ENCODE measurements around the gene CD300A. TPM values are rescaled to one million over a fixed set of nuclear protein-coding genes. Genes with fewer than 3 reads are reported as not detected.

CD300A gene
- total RNA-seq, 4 donors from 2014 or later: 0.88 to 19.6 (median 2.8) TPM

DNA sequence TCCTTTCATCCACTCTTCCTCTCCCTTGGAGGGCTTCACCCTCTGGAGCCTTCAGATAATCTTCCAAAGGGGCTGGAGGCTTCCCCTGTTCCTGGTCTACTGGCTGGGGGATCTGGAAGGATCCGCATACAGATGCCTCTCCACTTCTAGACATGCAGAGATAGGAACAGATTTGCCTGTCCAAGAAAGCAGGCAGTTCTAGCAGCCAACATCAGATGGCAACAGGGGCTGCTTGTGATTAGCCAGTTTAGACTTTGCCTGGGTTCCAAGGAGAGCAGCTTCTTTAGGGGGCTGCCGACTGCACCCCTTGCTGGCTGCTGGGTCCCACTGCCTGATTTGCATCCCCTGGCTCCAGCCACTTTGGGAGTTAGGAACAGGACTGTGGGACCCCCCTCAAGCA lies 6.2 kb upstream of the CD300A start:
- Histone ChIP-seq H3K27ac (no peak overlapping the region), H3K36me3 (no peaks in the 10 kb centered on the region), H3K9me3 (no peaks in the 10 kb centered on the region), H3K4me3 (no peak overlapping the region), H3K4me1 (peaks cover 0 to 28% (median 0%) of the 10 kb centered on the region in 3 donors), H3K27me3 (peaks cover 0 to 22% (median 0%) of the 10 kb centered on the region in 4 donors)
- 70 to 73% methylated on average over 2 of the region's 2 CpGs for WGBS, 2 donors
- TF ChIP-seq, protein P1, sequence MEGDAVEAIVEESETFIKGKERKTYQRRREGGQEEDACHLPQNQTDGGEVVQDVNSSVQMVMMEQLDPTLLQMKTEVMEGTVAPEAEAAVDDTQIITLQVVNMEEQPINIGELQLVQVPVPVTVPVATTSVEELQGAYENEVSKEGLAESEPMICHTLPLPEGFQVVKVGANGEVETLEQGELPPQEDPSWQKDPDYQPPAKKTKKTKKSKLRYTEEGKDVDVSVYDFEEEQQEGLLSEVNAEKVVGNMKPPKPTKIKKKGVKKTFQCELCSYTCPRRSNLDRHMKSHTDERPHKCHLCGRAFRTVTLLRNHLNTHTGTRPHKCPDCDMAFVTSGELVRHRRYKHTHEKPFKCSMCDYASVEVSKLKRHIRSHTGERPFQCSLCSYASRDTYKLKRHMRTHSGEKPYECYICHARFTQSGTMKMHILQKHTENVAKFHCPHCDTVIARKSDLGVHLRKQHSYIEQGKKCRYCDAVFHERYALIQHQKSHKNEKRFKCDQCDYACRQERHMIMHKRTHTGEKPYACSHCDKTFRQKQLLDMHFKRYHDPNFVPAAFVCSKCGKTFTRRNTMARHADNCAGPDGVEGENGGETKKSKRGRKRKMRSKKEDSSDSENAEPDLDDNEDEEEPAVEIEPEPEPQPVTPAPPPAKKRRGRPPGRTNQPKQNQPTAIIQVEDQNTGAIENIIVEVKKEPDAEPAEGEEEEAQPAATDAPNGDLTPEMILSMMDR (IDR thresholded peaks at IDR 0.05): no peak
- no peak for TF ChIP-seq POLR2A (IDR thresholded peaks at IDR 0.05)
- DNase-seq: no peak
- intact Hi-C loops (cut with DNase I): no loop called here

DNA sequence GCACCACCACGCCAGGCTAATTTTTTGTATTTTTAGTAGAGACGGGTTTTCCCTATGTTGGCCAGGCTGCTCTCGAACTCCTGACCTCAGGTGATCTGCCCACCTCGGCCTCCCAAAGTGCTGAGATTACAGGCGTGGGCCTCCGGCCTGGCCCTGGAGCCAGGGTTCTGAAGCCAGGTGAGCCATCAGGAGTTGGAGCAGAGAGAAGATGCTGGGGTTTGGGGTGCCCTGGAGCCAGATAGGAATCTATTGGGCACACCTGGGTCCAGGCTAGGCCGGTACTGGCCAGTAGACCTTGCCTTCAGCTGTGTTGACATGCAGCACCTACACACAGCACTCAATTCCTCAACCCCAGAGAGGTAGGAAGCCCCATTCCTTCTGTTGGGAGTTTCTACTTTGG lies 5.4 kb upstream of the CD300A start:
- H3K4me3 ChIP-seq: no peak overlapping the region
- no peak overlapping the region for H3K27ac ChIP-seq
- intact Hi-C loops (cut with DNase I): no loop called here
- H3K4me1 ChIP-seq: peaks cover 0 to 29% (median 0%) of the 10 kb centered on the region in 3 donors
- H3K27me3 ChIP-seq: peaks cover 0 to 29% (median 0%) of the 10 kb centered on the region in 4 donors
- no peak for DNase-seq
- 80% methylated on average over 1 of the region's 7 CpGs; no CpG with 5 or more reads in 1 of the 2 donors for WGBS, 2 donors
- TF ChIP-seq, protein P1 (IDR thresholded peaks at IDR 0.05): no peak
- no peak for TF ChIP-seq POLR2A (IDR thresholded peaks at IDR 0.05)
- no peaks in the 10 kb centered on the region for H3K36me3 ChIP-seq
- H3K9me3 ChIP-seq: no peaks in the 10 kb centered on the region

DNA sequence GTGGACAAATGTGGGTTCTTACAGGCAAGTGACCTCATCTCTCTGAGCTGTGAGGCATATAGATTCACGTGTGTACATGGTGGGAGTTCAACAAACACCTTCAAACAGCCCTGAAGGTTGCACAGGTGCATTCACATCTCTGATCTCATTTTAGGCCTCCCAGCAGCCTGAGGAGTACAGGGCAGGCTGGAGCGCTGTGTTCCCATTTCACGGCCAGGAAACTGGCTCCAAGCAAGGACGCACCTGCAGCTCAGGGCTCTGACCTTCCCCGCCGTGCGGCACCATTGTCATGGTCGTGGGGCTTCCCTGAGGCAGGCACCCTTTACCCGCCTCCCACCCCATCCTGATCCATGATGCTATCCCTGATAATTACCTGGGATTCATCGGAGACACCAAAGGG lies 4.8 kb upstream of the CD300A start:
- no peaks in the 10 kb centered on the region for H3K36me3 ChIP-seq
- no peak for DNase-seq
- WGBS, 2 donors: 78 to 87% methylated on average over 2 to 9 of the region's 10 CpGs
- no peak overlapping the region for H3K27ac ChIP-seq
- H3K4me3 ChIP-seq: no peak overlapping the region
- no peaks in the 10 kb centered on the region for H3K9me3 ChIP-seq
- H3K4me1 ChIP-seq: peaks cover 0 to 36% (median 2%) of the 10 kb centered on the region in 3 donors
- intact Hi-C loops (cut with DNase I): no loop called here
- TF ChIP-seq, protein P1 (IDR thresholded peaks at IDR 0.05): no peak
- TF ChIP-seq POLR2A (IDR thresholded peaks at IDR 0.05): no peak
- peaks cover 0 to 35% (median 2%) of the 10 kb centered on the region in 4 donors for H3K27me3 ChIP-seq

DNA sequence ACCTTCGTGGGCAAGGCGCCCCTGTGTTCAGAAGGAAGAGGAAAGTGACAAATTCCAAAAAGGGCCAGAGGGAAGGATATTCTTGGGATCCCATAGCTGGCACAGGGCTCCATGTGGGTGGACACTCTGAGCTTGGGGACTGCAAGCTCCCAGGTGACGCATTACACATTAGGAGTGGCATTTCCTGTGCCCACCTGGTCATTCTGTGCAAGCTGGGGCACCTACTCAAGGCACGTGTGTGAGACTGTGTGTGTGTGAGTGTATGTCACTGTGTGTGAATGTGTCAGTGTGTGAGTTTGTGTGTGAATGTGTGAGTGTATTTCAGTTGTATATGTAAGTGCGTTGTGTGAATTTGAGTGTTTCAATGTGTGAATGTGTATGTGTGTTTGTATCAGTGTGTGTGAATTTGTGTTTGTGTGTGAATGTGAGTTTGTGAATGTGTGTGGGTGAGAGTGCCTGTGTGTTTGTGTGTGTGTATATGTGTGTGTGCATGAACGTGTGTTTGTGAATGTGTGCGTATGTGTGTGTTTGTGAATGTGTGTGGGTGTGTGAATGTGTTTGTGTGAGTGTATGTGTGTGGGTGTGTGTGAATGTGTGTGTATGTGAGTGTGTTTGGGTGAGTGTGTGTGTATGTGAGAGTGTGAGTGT lies 1.6 kb upstream of the CD300A start:
- H3K4me1 ChIP-seq: peaks cover 0 to 28% (median 5%) of the 10 kb centered on the region in 3 donors
- no peak overlapping the region for H3K27ac ChIP-seq
- WGBS, 2 donors: 72 to 78% methylated on average over 6 to 7 of the region's 7 CpGs
- H3K27me3 ChIP-seq: peaks cover 0 to 54% (median 2%) of the 10 kb centered on the region in 4 donors
- intact Hi-C loops (cut with DNase I): no loop called here
- no peak for DNase-seq
- H3K9me3 ChIP-seq: no peaks in the 10 kb centered on the region
- H3K36me3 ChIP-seq: no peaks in the 10 kb centered on the region
- TF ChIP-seq, protein P1 (IDR thresholded peaks at IDR 0.05): no peak
- TF ChIP-seq POLR2A (IDR thresholded peaks at IDR 0.05): no peak
- H3K4me3 ChIP-seq: no peak overlapping the region

DNA sequence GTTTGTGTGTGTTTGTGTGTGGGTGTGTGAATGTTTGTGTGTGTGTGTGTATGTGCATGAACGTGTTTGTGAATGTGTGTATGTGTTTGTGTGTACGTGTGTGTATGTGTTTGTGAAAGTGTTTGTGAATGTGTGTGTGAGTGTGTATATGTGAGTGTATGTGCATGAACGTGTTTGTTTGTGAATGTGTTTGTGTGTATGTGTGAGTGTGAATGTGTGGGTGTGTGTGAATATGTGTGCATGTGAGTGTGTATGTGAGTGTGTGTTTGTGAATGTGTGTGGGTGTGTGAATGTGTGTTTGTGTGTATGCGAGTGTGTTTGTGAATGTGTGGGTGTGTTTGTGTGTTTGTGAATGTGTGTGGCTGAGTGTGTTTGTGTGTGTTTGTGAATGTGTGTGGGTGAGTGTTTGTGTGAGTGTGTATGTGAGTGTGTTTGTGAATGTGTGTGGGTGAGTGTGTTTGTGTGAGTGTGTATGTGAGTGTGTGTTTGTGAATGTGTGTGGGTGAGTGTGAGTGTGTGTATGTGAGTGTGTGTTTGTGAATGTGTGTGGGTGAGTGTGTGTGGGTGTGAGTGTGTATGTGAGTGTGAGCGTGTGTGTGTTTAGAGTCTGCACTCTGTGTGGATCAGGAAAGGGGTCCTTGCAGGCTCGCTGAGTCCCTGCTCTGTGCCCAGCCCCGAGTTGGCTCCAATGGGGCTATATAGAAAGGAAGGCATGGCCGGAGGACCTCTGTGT lies 890 bp upstream of the CD300A start:
- Histone ChIP-seq H3K27ac (peak overlapping the region in 3 of 4 donors; percentile 11 to 80 (median 71)), H3K4me3 (peak overlapping the region in 1 of 4 donors; percentile 36), H3K36me3 (no peaks in the 10 kb centered on the region), H3K27me3 (peaks cover 0 to 54% (median 2%) of the 10 kb centered on the region in 4 donors), H3K4me1 (peaks cover 0 to 28% (median 5%) of the 10 kb centered on the region in 3 donors), H3K9me3 (no peaks in the 10 kb centered on the region)
- DNase-seq: no peak
- 85 to 88% methylated on average over 8 of the region's 8 CpGs for WGBS, 2 donors
- TF ChIP-seq, protein P1 (IDR thresholded peaks at IDR 0.05): no peak
- no peak for TF ChIP-seq POLR2A (IDR thresholded peaks at IDR 0.05)
- intact Hi-C loops (cut with DNase I): no loop called here

Data from esophagus squamous epithelium (tissue), 5 donors.